GM12801 (cell line): ENCODE results near the gene NHLH2.

Experiments used
- CTCF ChIP-seq: IDR thresholded peaks from one replicate; pipeline ENCODE4 v1.5.1; 2011; ENCODE audit warnings: control low read depth; ENCODE audit not compliant: insufficient read length; ENCODE audit errors: extremely low read depth

Gene NHLH2

GRCh38 chr1:115828101-115829022, 12.6 kb downstream of the NHLH2 start:
- TF ChIP-seq CTCF: no peak

- no peak for TF ChIP-seq CTCF
These were observed 13.4 kb downstream of the NHLH2 start for GRCh38 chr1:115827452-115828044.

GRCh38 chr1:115826628-115827027, 14.3 kb downstream of the NHLH2 start:
- TF ChIP-seq CTCF: no peak

GRCh38 chr1:115822117-115822516, 18.8 kb downstream of the NHLH2 start:
- no peak for TF ChIP-seq CTCF

GRCh38 chr1:115815694-115816093, 25.2 kb downstream of the NHLH2 start:
- no peak for TF ChIP-seq CTCF

- no peak for TF ChIP-seq CTCF
These were observed 26.1 kb downstream of the NHLH2 start for GRCh38 chr1:115814685-115815398.

GRCh38 chr1:115813727-115814126, 27.2 kb downstream of the NHLH2 start:
- no peak for TF ChIP-seq CTCF
